C4-2B (cell line): ENCODE measurements around the gene GTSF1L.

ENCODE experiments used
- CTCF ChIP-seq: fragments of 450-650 bp; conservative IDR thresholded peaks from 2 replicates; pipeline ENCODE4 v1.5.1; 2017; ENCODE audit warnings: mild to moderate bottlenecking
- ZFX ChIP-seq: fragments of 450-650 bp; IDR thresholded peaks from 2 replicates; pipeline ENCODE4 v1.6.1; 2017

- no peak for TF ChIP-seq CTCF
- TF ChIP-seq ZFX, result no peak
Measured at GRCh38 chr20:43752561-43753301, 25.9 kb upstream of the GTSF1L start.
